Gastrocnemius medialis (tissue), 4 donors: Measurements from ENCODE around the gene TINCR.

ENCODE experiments used
- POLR2A ChIP-seq, 2 donors: fragments of 450-650 bp; IDR thresholded peaks; one replicate each; pipeline ENCODE4 v1.6.1; 2017; ENCODE audit warnings: antibody characterized with exemption in 2 of 2, mild to moderate bottlenecking in 2 of 2, moderate library complexity in 2 of 2
- TF ChIP-seq, protein P1 (sequence below), 5 experiments: fragments of 450-650 bp in 3 of 5; fragments of 200-600 bp in 2 of 5; sonication (generic) in 2 of 5; IDR thresholded peaks in 4 of 5; conservative IDR thresholded peaks in 1 of 5; 1 replicate in 4 of 5; 2 replicates in 1 of 5; pipeline ENCODE4 v1.5.1; 2016 to 2019; ENCODE audit warnings: antibody characterized with exemption in 5 of 5, mild to moderate bottlenecking in 3 of 5, moderate library complexity in 3 of 5

DNA sequence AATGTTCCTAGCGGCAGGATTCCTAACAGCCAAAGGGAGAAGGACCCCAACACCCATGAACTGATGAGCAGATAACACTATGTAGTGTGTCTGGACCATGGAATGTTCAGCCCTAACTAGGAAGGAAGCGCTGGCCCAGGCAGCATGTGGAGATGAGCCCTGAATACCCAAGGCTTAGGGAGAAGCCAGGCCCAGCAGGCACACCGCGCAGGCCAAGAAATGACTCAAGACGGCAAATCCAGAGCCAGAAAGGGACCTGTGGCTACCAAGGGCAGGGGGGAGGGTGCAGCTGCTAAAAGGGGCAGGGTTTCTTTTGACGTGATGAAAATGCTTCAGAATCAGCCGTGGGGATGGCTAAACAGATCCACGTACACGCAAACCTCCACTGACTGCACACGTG, 20.7 kb upstream of the TINCR start:
- TF ChIP-seq POLR2A (IDR thresholded peaks at IDR 0.05), result no peak
- TF ChIP-seq, protein P1, sequence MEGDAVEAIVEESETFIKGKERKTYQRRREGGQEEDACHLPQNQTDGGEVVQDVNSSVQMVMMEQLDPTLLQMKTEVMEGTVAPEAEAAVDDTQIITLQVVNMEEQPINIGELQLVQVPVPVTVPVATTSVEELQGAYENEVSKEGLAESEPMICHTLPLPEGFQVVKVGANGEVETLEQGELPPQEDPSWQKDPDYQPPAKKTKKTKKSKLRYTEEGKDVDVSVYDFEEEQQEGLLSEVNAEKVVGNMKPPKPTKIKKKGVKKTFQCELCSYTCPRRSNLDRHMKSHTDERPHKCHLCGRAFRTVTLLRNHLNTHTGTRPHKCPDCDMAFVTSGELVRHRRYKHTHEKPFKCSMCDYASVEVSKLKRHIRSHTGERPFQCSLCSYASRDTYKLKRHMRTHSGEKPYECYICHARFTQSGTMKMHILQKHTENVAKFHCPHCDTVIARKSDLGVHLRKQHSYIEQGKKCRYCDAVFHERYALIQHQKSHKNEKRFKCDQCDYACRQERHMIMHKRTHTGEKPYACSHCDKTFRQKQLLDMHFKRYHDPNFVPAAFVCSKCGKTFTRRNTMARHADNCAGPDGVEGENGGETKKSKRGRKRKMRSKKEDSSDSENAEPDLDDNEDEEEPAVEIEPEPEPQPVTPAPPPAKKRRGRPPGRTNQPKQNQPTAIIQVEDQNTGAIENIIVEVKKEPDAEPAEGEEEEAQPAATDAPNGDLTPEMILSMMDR (IDR thresholded peaks at IDR 0.05 in 4 of 5, conservative IDR thresholded peaks at IDR 0.05 in 1 of 5), result no peak
